Measurements from ENCODE around the gene CTNND2. TPM values are rescaled to one million over a fixed set of nuclear protein-coding genes. Genes with fewer than 3 reads are reported as not detected.

CTNND2 gene
- total RNA-seq, 2 experiments from 2014 or later = 0.20 TPM; not detected in 1

- Histone ChIP-seq H3K27ac (ENCODE audit: low read depth in 1 of 2, low read length in 2 of 2) (no peak overlapping the region), H3K4me3 (ENCODE audit: low read length) (no peak overlapping the region), H3K9me3 (ENCODE audit: control insufficient read depth in 1 of 2, insufficient read depth in 1 of 2, low read length in 2 of 2) (no peaks in the 10 kb centered on the region), H3K36me3 (ENCODE audit: insufficient read depth, low read length) (no peaks in the 10 kb centered on the region), H3K4me1 (ENCODE audit: insufficient read depth, low read length) (no peaks in the 10 kb centered on the region), H3K27me3 (ENCODE audit: control insufficient read depth in 1 of 2, insufficient read depth in 2 of 2, low read length in 2 of 2) (no peaks in the 10 kb centered on the region)
- no peaks in the 10 kb centered on the region for H3K27me3 Mint-ChIP-seq
- no peak overlapping the region for H3K4me3 Mint-ChIP-seq
- ChIA-PET POLR2A (no interaction called here), CTCF (no interaction called here)
- no peak for DNase-seq
- no peak for ATAC-seq (ENCODE audit: poor library complexity)
- intact Hi-C loops (cut with DNase I, micrococcal nuclease) = no loop called here
- no peak for TF ChIP-seq CTCF (IDR thresholded peaks at IDR 0.05)
- H3K27ac Mint-ChIP-seq = no peak overlapping the region
- no peaks in the 10 kb centered on the region for H3K4me1 Mint-ChIP-seq (ENCODE audit: low read depth)
- no peaks in the 10 kb centered on the region for H3K36me3 Mint-ChIP-seq (ENCODE audit: low read depth)
- H3K9me3 Mint-ChIP-seq = peaks cover 5% of the 10 kb centered on the region
These were observed 169.9 kb downstream of the CTNND2 start for GRCh38 chr5:11734369-11734768.

GRCh38 chr5:11733840-11734192 lies 170.4 kb downstream of the CTNND2 start:
- no peaks in the 10 kb centered on the region for H3K36me3 ChIP-seq (ENCODE audit: insufficient read depth, low read length)
- H3K36me3 Mint-ChIP-seq (ENCODE audit: low read depth) = no peaks in the 10 kb centered on the region
- no peaks in the 10 kb centered on the region for H3K27me3 ChIP-seq (ENCODE audit: control insufficient read depth in 1 of 2, insufficient read depth in 2 of 2, low read length in 2 of 2)
- no peak overlapping the region for H3K4me3 Mint-ChIP-seq
- no peak overlapping the region for H3K27ac ChIP-seq (ENCODE audit: low read depth in 1 of 2, low read length in 2 of 2)
- ATAC-seq (ENCODE audit: poor library complexity) = no peak
- H3K4me3 ChIP-seq (ENCODE audit: low read length) = no peak overlapping the region
- CTCF ChIA-PET = no interaction called here
- no peak overlapping the region for H3K27ac Mint-ChIP-seq
- no peak for DNase-seq
- no peaks in the 10 kb centered on the region for H3K27me3 Mint-ChIP-seq
- TF ChIP-seq CTCF (IDR thresholded peaks at IDR 0.05) = no peak
- intact Hi-C loops (cut with DNase I, micrococcal nuclease) = no loop called here
- peaks cover 5% of the 10 kb centered on the region for H3K9me3 Mint-ChIP-seq
- POLR2A ChIA-PET = no interaction called here
- H3K9me3 ChIP-seq (ENCODE audit: control insufficient read depth in 1 of 2, insufficient read depth in 1 of 2, low read length in 2 of 2) = no peaks in the 10 kb centered on the region
- no peaks in the 10 kb centered on the region for H3K4me1 Mint-ChIP-seq (ENCODE audit: low read depth)
- no peaks in the 10 kb centered on the region for H3K4me1 ChIP-seq (ENCODE audit: insufficient read depth, low read length)

- ChIA-PET CTCF (no interaction called here), POLR2A (no interaction called here)
- Histone ChIP-seq H3K4me1 (ENCODE audit: insufficient read depth, low read length) (no peaks in the 10 kb centered on the region), H3K36me3 (ENCODE audit: insufficient read depth, low read length) (no peaks in the 10 kb centered on the region), H3K9me3 (ENCODE audit: control insufficient read depth in 1 of 2, insufficient read depth in 1 of 2, low read length in 2 of 2) (no peaks in the 10 kb centered on the region), H3K4me3 (ENCODE audit: low read length) (no peak overlapping the region), H3K27ac (ENCODE audit: low read depth in 1 of 2, low read length in 2 of 2) (no peak overlapping the region), H3K27me3 (ENCODE audit: control insufficient read depth in 1 of 2, insufficient read depth in 2 of 2, low read length in 2 of 2) (no peaks in the 10 kb centered on the region)
- no peak for TF ChIP-seq CTCF (IDR thresholded peaks at IDR 0.05)
- H3K9me3 Mint-ChIP-seq = peaks cover 5% of the 10 kb centered on the region
- H3K27ac Mint-ChIP-seq = no peak overlapping the region
- no peaks in the 10 kb centered on the region for H3K36me3 Mint-ChIP-seq (ENCODE audit: low read depth)
- intact Hi-C loops (cut with DNase I, micrococcal nuclease) = no loop called here
- H3K4me1 Mint-ChIP-seq (ENCODE audit: low read depth) = no peaks in the 10 kb centered on the region
- DNase-seq (no peak), ATAC-seq (ENCODE audit: poor library complexity) (no peak)
- no peaks in the 10 kb centered on the region for H3K27me3 Mint-ChIP-seq
- H3K4me3 Mint-ChIP-seq = no peak overlapping the region
These were observed 170.9 kb downstream of the CTNND2 start for GRCh38 chr5:11733185-11733839.

Data from CD4-positive, alpha-beta T cell (primary cell).